ENCODE data around the gene PKP1.

PKP1 gene

GRCh38 chr1:201376107-201376463 lies 92.8 kb downstream of the PKP1 start:
- no peak for DNase-seq

GRCh38 chr1:201376464-201377374 lies 93.4 kb downstream of the PKP1 start:
- peak in 1 of 2 donors; percentile 52 for DNase-seq

DNA sequence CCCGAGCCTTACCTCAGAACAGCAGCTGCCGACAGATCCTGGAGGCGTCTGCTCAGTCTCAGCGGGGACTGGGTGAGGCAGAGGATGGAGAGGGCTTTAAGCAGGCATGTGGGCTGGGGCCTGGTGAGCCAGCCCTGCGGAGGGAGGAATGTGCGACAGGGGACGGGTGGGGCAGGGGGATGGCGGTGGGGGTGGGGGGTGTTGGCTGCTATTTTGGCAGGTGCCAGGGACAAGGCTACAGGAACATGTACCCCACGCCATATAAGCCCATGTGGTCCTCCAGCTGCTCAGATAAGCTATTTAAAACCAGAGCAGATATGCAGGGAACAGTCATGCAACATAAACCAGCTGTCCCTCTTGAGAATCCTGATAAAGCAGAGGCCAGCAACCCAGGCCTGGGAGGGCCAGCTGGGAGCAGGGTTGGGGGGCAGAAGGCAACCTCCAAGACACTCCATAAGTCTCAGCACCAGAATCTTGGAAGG lies 94.3 kb downstream of the PKP1 start, which contains the start of gene TNNT2:
Gene TNNT2, minus strand, starts transcription at position 70 of the 482 bp plus-strand sequence. CDS start 4,426 bp downstream, outside the sequence.
- DNase-seq, result no peak

DNA sequence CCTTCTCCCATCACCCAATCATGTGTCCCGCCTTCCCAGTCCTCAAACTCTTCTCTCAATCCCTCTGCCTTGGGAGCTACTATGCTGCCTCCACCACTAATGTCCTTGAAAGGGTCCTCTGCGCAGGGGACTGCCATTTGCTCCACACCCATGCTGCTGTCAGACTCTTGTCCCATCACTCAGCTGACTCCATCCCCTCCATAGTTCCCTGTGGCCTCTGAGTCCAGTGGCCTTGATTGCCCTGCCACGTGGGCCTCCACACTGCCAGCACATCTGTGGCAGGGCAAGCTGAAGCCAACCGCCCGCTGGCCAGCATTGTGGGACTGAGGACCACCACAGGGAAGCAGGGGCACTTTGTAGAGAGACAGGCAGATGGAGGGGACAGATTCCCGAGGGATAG lies 95.5 kb downstream of the PKP1 start:
- DNase-seq, result no peak

GRCh38 chr1:201379733-201380242 lies 96.5 kb downstream of the PKP1 start:
- no peak for DNase-seq

DNA sequence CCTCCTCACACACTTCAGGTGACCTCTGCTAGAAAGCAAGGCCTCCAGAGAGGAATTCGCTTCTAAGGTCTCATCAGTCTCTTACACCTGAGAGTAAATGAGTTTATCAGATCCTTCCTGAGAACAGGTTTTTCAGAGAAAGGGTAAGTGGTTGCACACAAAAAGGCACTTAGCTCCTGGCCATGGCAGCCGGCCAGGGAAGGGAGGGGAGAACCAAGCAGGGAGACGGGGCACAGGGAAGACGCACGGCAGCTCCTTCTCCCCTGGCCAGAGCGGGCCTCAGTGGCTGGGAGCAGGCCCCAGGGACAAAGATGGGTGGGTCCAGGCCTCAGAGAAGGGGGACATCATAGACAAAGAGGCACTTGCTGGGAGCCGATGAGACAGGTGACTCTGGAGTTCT lies 97.8 kb downstream of the PKP1 start:
- no peak for DNase-seq
